Measurements from ENCODE around the gene TNFRSF14.

The TNFRSF14 gene

GRCh38 chr1:2530513-2531361 lies 25.4 kb upstream of the TNFRSF14 start:
- ChIA-PET POLR2A (no interaction called here), CTCF (interaction anchor here (1.1 to 1.2 kb wide), 2 partner anchors 9 to 97 kb away, joined by 3 read pairs; no protein-coding TSS in a partner anchor)
- DNase-seq (ENCODE audit: extremely low spot score): no peak
- TF ChIP-seq, protein P1, sequence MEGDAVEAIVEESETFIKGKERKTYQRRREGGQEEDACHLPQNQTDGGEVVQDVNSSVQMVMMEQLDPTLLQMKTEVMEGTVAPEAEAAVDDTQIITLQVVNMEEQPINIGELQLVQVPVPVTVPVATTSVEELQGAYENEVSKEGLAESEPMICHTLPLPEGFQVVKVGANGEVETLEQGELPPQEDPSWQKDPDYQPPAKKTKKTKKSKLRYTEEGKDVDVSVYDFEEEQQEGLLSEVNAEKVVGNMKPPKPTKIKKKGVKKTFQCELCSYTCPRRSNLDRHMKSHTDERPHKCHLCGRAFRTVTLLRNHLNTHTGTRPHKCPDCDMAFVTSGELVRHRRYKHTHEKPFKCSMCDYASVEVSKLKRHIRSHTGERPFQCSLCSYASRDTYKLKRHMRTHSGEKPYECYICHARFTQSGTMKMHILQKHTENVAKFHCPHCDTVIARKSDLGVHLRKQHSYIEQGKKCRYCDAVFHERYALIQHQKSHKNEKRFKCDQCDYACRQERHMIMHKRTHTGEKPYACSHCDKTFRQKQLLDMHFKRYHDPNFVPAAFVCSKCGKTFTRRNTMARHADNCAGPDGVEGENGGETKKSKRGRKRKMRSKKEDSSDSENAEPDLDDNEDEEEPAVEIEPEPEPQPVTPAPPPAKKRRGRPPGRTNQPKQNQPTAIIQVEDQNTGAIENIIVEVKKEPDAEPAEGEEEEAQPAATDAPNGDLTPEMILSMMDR (IDR thresholded peaks at IDR 0.05; ENCODE audit: control extremely low read depth, extremely low read depth, low read depth, missing control alignments): no peak

DNA sequence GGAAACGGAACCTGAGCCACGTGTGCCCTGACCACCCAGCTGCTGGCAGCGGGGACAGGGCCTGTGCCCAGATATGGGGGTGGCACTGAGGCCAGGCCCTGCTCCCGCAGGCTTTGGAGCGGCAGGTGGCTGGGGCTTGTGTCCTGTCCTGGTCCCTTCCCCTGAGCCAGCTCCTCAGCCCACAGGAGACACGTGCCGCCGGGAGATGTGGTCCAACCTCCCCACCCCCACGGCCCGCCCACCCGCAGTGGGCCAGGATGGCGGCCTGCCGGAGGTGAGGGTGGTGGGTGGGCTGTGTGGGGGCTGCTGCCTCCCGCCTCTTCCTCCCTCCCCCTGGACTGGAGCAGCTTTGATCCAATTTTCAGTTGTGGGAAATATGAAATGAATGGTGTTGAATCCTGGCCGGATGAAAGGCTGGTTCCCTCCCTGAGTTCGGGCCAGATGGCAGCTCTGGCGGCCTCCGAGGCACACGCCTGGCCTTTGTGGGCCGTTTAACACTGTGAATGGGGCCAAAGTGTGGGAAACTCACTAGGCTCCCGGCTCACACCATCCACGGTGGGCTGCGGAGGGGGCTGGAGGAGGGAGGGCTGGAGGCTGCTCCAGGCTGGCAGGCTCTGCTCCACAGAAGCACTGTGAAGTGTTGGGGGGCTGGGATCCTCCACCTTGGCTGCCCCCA lies 23.5 kb upstream of the TNFRSF14 start:
- no peak for DNase-seq (ENCODE audit: extremely low spot score)
- POLR2A ChIA-PET: interaction anchor here (1.9 kb wide), 1 partner anchor 13 kb away, joined by 6 read pairs; no protein-coding TSS in a partner anchor
- CTCF ChIA-PET: interaction anchor here (1.2 to 1.9 kb wide), 2 partner anchors 9 to 15 kb away, joined by 6 read pairs; no protein-coding TSS in a partner anchor
- TF ChIP-seq, protein P1 (IDR thresholded peaks at IDR 0.05; ENCODE audit: control extremely low read depth, extremely low read depth, low read depth, missing control alignments): no peak

- ChIA-PET CTCF (interaction anchor here (1.2 to 1.9 kb wide), 3 partner anchors 8 to 14 kb away, joined by 3 to 6 read pairs (median 6); no protein-coding TSS in a partner anchor), POLR2A (interaction anchor here (1.9 kb wide), 1 partner anchor 13 kb away, joined by 6 read pairs; no protein-coding TSS in a partner anchor)
- no peak for DNase-seq (ENCODE audit: extremely low spot score)
- TF ChIP-seq, protein P1 (IDR thresholded peaks at IDR 0.05; ENCODE audit: control extremely low read depth, extremely low read depth, low read depth, missing control alignments): no peak
These were observed 22.8 kb upstream of the TNFRSF14 start for GRCh38 chr1:2533365-2533764.

DNA sequence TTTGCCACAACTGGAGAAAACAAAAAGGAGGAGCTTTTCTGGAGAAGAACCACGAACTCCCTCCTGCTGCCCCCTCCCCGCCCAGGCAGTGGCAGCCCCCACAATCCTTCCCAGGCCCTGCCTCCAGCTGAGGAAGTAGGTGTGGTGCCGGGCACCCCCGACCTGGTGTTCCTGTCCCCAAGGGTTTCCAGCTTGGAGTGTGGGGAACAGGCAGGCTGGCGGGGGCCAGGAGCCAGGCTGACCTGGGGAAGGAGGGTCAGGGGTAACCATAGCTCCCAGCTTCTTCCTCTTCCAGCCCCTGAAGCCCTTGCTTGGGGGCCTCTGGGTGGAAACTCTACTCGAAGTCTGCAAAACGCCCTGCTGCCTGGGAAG lies 21.9 kb upstream of the TNFRSF14 start:
- TF ChIP-seq, protein P1 (IDR thresholded peaks at IDR 0.05; ENCODE audit: control extremely low read depth, extremely low read depth, low read depth, missing control alignments): no peak
- ChIA-PET CTCF (interaction anchor here (1.3 to 1.9 kb wide), 2 partner anchors 7 to 10 kb away, joined by 3 to 6 read pairs; no protein-coding TSS in a partner anchor), POLR2A (no interaction called here)
- no peak for DNase-seq (ENCODE audit: extremely low spot score)

DNA sequence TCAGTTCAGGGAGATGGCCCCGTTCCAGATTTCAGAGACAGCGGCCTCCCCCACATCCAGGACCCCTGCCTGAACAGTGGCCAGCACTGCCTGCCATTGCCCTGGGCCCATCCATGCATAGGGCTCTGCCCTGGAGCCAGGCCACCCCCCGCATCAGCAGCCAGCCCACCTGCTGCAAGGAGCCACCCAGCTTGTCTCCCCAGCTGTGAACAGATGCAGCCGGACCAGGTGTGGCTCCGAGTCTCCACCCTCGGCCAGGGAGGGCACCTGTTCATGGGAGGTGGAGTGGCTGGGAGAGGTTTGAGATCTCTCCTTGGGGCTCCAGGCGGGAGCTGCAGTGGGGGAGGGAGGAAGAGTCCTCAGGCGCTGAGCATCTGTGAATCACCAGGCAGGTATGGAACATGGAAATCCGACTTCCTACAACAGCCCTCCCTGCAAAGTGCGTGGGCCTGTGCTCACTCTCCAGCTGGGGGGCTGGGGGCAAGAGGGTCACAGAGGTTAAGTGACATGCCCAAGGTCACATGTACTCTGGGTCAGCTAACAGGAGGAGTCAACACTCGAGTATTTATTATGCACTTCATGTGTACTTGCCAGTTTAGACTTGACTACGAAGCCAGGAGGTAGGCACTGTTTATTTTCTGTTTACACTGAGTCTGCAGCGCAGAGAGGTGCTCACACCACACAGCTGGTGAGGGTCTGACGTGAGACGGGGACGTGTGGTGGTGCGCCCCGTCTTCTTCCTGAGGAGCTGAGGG lies 21.3 kb upstream of the TNFRSF14 start:
- POLR2A ChIA-PET: interaction anchor here (0.6 kb wide), 1 partner anchor 9 kb away, joined by 3 read pairs; the partner anchor contains the start of gene PANK4
- DNase-seq (ENCODE audit: extremely low spot score): no peak
- TF ChIP-seq, protein P1 (IDR thresholded peaks at IDR 0.05; ENCODE audit: control extremely low read depth, extremely low read depth, low read depth, missing control alignments): no peak
- CTCF ChIA-PET: interaction anchor here (1.3 to 1.4 kb wide), 2 partner anchors 9 to 12 kb away, joined by 3 to 7 read pairs; no protein-coding TSS in a partner anchor

- TF ChIP-seq, protein P1 (IDR thresholded peaks at IDR 0.05; ENCODE audit: control extremely low read depth, extremely low read depth, low read depth, missing control alignments): no peak
- ChIA-PET CTCF (interaction anchor here (1.4 kb wide), 1 partner anchor 12 kb away, joined by 7 read pairs; no protein-coding TSS in a partner anchor), POLR2A (no interaction called here)
- no peak for DNase-seq (ENCODE audit: extremely low spot score)
These were observed 20.7 kb upstream of the TNFRSF14 start for GRCh38 chr1:2535455-2535854.

Data from GM10248 (cell line).